K562 (cell line): Measurements from ENCODE around the gene CLCA2. TPM values are rescaled to one million over a fixed set of nuclear protein-coding genes. Genes with fewer than 3 reads are reported as not detected.
A peak's percentile ranks its signal among the peaks of the same experiment; 100 is the strongest.

Experiments used
- ATAC-seq: fragments of 200-7000 bp; cut with Tn5 transposase; 3 replicates; pipeline ENCODE4 v1.9.1; 2020; ENCODE audit warnings: moderate library complexity
- BruUV-seq: library from RNA; stranded (reverse); fragments of 400-500 nt; replicated peaks from 2 replicates; lab custom pipeline; 2021; lab: Mats Ljungman, UMichigan
- CTCF ChIA-PET: fragments of 300-600 bp; formaldehyde crosslinking; extraction: SDS; loops from one replicate; lab custom pipeline; 2021; ENCODE audit warnings: low intra/inter-chr PET ratio; lab: Yijun Ruan, JAX
- POLR2A ChIA-PET: fragments of 300-600, 350-650 bp; sonication (Branson Sonifier 250); formaldehyde crosslinking; extraction: SDS; loops from one replicate; lab custom pipeline; 2021; ENCODE audit warnings: antibody characterized with exemption, inconsistent platforms; lab: Yijun Ruan, JAX
- DNase-seq, 4 experiments: peaks; one replicate each; pipeline versions ENCODE4 v3.0.0 to v3.0.0-alpha.2; 2011 to 2018; ENCODE audit warnings: low spot score in 3 of 4, mixed read lengths in 3 of 4; ENCODE audit errors: extremely low read depth in 1 of 4
- FAIRE-seq: peaks from 2 replicates; lab custom pipeline; 2011; peaks lifted over from hg19 to GRCh38; lab: Jason Lieb, UNC
- H2AFZ ChIP-seq: 2 replicates; pipeline ENCODE4 v1.6.0; 2011; ENCODE audit warnings: low read depth, low read length, control low read depth, inconsistent platforms
- H3K27ac ChIP-seq: fragments of 200-600 bp; 3 replicates; pipeline ENCODE4 v1.8.0; 2011; ENCODE audit warnings: low read depth, mild to moderate bottlenecking, control low read depth, inconsistent platforms, low read length, moderate library complexity, mixed read lengths; ENCODE audit errors: extremely low read depth
- H3K27me3 ChIP-seq, 2 experiments: fragments of 300-600 bp in 1 of 2; 2 replicates in 1 of 2; 3 replicates in 1 of 2; pipeline versions ENCODE4 v1.6.0 to v1.8.0; 2011; ENCODE audit warnings: inconsistent platforms in 2 of 2, low read length in 2 of 2, mild to moderate bottlenecking in 1 of 2, mixed read lengths in 1 of 2, moderate library complexity in 1 of 2; ENCODE audit not compliant: control insufficient read depth in 2 of 2, insufficient read depth in 2 of 2
- H3K36me3 ChIP-seq: fragments of 300-600 bp; 3 replicates; pipeline ENCODE4 v1.8.0; 2011; ENCODE audit warnings: mild to moderate bottlenecking, low read length, inconsistent platforms; ENCODE audit not compliant: control insufficient read depth, insufficient read depth
- H3K4me1 ChIP-seq, 2 experiments: fragments of 200-600 bp in 1 of 2; replicated peaks in 1 of 2; 2 replicates in 1 of 2; 3 replicates in 1 of 2; pipeline versions ENCODE4 v1.5.1 to v1.8.0; 2011; ENCODE audit warnings: inconsistent platforms in 2 of 2, low read length in 2 of 2, mild to moderate bottlenecking in 1 of 2, mixed read lengths in 1 of 2, moderate library complexity in 1 of 2; ENCODE audit not compliant: control insufficient read depth in 2 of 2, insufficient read depth in 2 of 2
- H3K4me2 ChIP-seq: 2 replicates; pipeline ENCODE4 v1.6.1; 2011; ENCODE audit warnings: low read length, control low read depth, inconsistent platforms, mixed read lengths; ENCODE audit not compliant: insufficient read depth
- H3K4me3 ChIP-seq: fragments of 200-600 bp; sonication (generic), shearing (Covaris generic); 2 replicates; pipeline ENCODE4 v1.5.1; 2016; ENCODE audit warnings: control low read depth, inconsistent platforms
- H3K79me2 ChIP-seq: fragments of 200-600 bp; 3 replicates; pipeline ENCODE4 v1.8.0; 2011; ENCODE audit warnings: low read length, inconsistent platforms; ENCODE audit not compliant: control insufficient read depth, insufficient read depth
- H3K9ac ChIP-seq, 2 experiments: 2 replicates each; pipeline versions ENCODE4 v1.6.0 to v1.6.1; 2011; ENCODE audit warnings: low read depth in 2 of 2, low read length in 2 of 2, control low read depth in 1 of 2, inconsistent platforms in 1 of 2, mild to moderate bottlenecking in 1 of 2, mixed read lengths in 1 of 2; ENCODE audit not compliant: insufficient read depth in 1 of 2
- H3K9me1 ChIP-seq: one replicate; pipeline ENCODE4 v1.6.0; 2011; ENCODE audit warnings: inconsistent platforms, mild to moderate bottlenecking, low read length, moderate library complexity; ENCODE audit not compliant: control insufficient read depth, insufficient read depth
- H3K9me3 ChIP-seq: replicated peaks from 2 replicates; pipeline ENCODE4 v1.5.1; 2011; ENCODE audit warnings: low read depth, low read length, inconsistent platforms; ENCODE audit not compliant: control insufficient read depth, insufficient read depth
- H4K20me1 ChIP-seq: replicated peaks from 2 replicates; pipeline ENCODE4 v1.6.1; 2011; ENCODE audit warnings: low read length, inconsistent platforms, mixed read lengths; ENCODE audit not compliant: control insufficient read depth, insufficient read depth
- BRCA1 ChIP-seq, 2 experiments: fragments of 450-650 bp in 1 of 2; sonication (generic) in 1 of 2; formaldehyde crosslinking in 1 of 2; IDR thresholded peaks; 2 replicates each; pipeline versions ENCODE4 v1.5.0 to v1.6.1; 2017 to 2020; ENCODE audit warnings: mild to moderate bottlenecking in 1 of 2, missing genetic modification reagents in 1 of 2
- HDAC1 ChIP-seq, 2 experiments: fragments of 450-650 bp; IDR thresholded peaks; 2 replicates each; pipeline ENCODE4 v1.6.1; 2016 to 2017; ENCODE audit warnings: inconsistent platforms in 1 of 2, mild to moderate bottlenecking in 1 of 2, moderate library complexity in 1 of 2
- HEY1 ChIP-seq: fragments of 250-450 bp; sonication (Bioruptor Pico); IDR thresholded peaks from 2 replicates; pipeline ENCODE4 v1.5.0; 2020; ENCODE audit warnings: mild to moderate bottlenecking, moderate library complexity, borderline replicate concordance
- PCBP2 ChIP-seq: fragments of 200-400 bp; formaldehyde crosslinking; IDR thresholded peaks from 2 replicates; pipeline ENCODE4 v1.6.1; 2018; ENCODE audit warnings: low read length, low read depth, mild to moderate bottlenecking, moderate library complexity; ENCODE audit not compliant: poor library complexity, severe bottlenecking
- RCOR1 ChIP-seq, 2 experiments: IDR thresholded peaks; 2 replicates each; pipeline ENCODE4 v1.6.1; 2012; ENCODE audit warnings: low read depth in 2 of 2, low read length in 2 of 2, borderline replicate concordance in 1 of 2, improper control_type of control experiment in 1 of 2
- STAT5B ChIP-seq: fragments of 250-450 bp; sonication (Bioruptor Pico); IDR thresholded peaks from 2 replicates; pipeline ENCODE4 v1.8.0; 2021; ENCODE audit warnings: mild to moderate bottlenecking, inconsistent platforms
- WGBS: fragments of 100-300 bp; shearing (Covaris generic); methylation state at CpG from one replicate; pipeline ENCODE4 v1.1.6; 2016; ENCODE audit warnings: low coverage, mixed read lengths; ENCODE audit not compliant: insufficient coverage; ENCODE audit errors: missing lambda C conversion rate; 5-methylcytosine and 5-hydroxymethylcytosine counted together
- in situ Hi-C: fragments of 300-500 bp; cut with MboI; formaldehyde crosslinking; loops from 4 replicates; pipeline ENCODE4 v1.15.0; 2018; ENCODE audit warnings: inconsistent platforms, mixed read lengths
- intact Hi-C: fragments of 100-400 bp; cut with micrococcal nuclease; formaldehyde crosslinking; loops from 2 replicates; pipeline ENCODE4 v1.14.2; 2022
- polyA plus RNA-seq, 8 experiments: library from polyadenylated mRNA; depleted of rRNA in 4 of 8; stranded (reverse) in 5 of 8; unstranded in 3 of 8; fragments of >200 nt; fragmentation: Nextera tagmentation in 2 of 8; fragmentation: Illumina TruSeq in 1 of 8; extraction: Ambion mirVana in 2 of 8; extraction: Trizol in 1 of 8; gene quantifications; 2 replicates each; pipeline versions ENCODE4 v1.2.1 to v1.2.3, GENCODE V29; 2011 to 2014; ENCODE audit warnings: inconsistent platforms in 1 of 8, missing spikeins in 1 of 8
- total RNA-seq, 7 experiments: library from RNA; depleted of rRNA in 6 of 7; stranded (reverse); fragments of >200 nt in 6 of 7; fragmentation: Illumina TruSeq in 2 of 7; extraction: Trizol in 2 of 7; gene quantifications; 2 replicates each; pipeline versions ENCODE4 v1.2.1 to v1.2.3, GENCODE V29; 2011 to 2021; ENCODE audit warnings: low replicate concordance in 1 of 7
- TF ChIP-seq, protein P1 (sequence below): sonication (generic); formaldehyde crosslinking; IDR thresholded peaks from 2 replicates; pipeline ENCODE4 v1.5.0; 2020; ENCODE audit warnings: missing genetic modification reagents

The CLCA2 gene
- total and polyA plus RNA-seq, 9 of the 15 experiments (the other 6 are each of a cell fraction or from before 2014, with no cell fraction given), result 0.03 TPM; not detected in 8

DNA sequence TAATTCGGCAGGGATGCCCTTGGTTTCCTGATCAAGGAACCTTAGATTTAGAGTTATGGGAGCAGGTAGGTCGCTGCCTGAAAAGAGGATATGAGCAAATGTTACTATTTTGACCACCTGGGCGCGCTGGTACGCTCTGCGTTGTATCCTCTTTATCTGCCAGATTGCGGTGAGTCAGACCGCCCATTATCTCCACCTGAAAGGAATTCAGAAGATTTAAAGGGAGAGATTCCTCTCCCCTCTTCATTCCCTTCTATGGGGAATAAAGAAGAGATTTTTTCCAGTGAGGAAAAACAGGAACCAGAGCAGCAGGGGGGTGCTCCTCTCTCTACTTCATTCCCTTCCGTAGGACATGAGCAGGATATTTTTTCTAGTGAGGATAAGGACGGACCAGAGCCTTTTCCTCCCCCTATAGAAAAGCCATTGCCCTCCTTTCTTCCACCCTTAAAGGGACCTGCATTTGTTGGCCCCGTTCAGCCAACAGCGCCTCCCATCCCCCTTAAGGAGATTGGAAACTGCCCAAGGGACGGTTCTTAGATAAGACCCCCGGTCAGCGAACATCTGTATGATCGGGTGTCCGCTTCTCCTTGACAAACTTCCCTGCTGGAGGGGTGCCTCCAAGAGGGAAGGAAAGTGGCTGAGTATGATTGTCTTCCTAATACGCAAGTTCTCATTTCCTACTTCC is 78.9 kb downstream of the CLCA2 start (continued):
- TF ChIP-seq RCOR1 (IDR thresholded peaks at IDR 0.05; ENCODE audit: borderline replicate concordance in 1 of 2, low read depth in 2 of 2, low read length in 2 of 2) (0 out of 4 replicates have a peak, but pooled peaks of 1 of the 2 experiments have one; percentile 13), PCBP2 (no peak), BRCA1 (IDR thresholded peaks at IDR 0.05) (no peak), BRCA1 (CRISPR knock-in tag; IDR thresholded peaks at IDR 0.05) (no peak), HEY1 (CRISPR knock-in tag) (no peak), STAT5B (CRISPR knock-in tag) (no peak), HDAC1 (IDR thresholded peaks at IDR 0.05) (no peak)

GRCh38 chr1:86503406-86504136 is 79.6 kb downstream of the CLCA2 start:
- in situ Hi-C loops, result loop anchor here (10.0 kb wide), 1 partner anchor 109 kb away; the partner anchor contains the start of gene ODF2L
- no peaks in the 10 kb centered on the region for H3K79me2 ChIP-seq

More at GRCh38 chr1:86503406-86504136, 79.6 kb downstream of the CLCA2 start:
- H4K20me1 ChIP-seq, result no peaks in the 10 kb centered on the region
- 0 out of 2 replicates have a peak overlapping the region, but pooled peaks have one; percentile 33 for H3K4me2 ChIP-seq
- no peak overlapping the region for H3K4me3 ChIP-seq
- H2AFZ ChIP-seq, result peak overlapping the region; percentile 33; the same call in 1 of the 2 replicates
- no peaks in the 10 kb centered on the region; a peak in 1 of 5 replicates for H3K4me1 ChIP-seq
- FAIRE-seq, result no peak
- intact Hi-C loops, result loop anchor here (5.0 kb wide), 1 partner anchor 249 kb away; no protein-coding TSS in a partner anchor
- peaks cover 14 to 23% of the 10 kb centered on the region in 2 experiments; a peak in 3 of 5 replicates for H3K27me3 ChIP-seq
- no peak overlapping the region; a peak in 1 of 4 replicates for H3K9ac ChIP-seq
- CTCF ChIA-PET, result interaction anchor here (0.7 kb wide), 1 partner anchor 32 kb away, joined by 3 read pairs; no protein-coding TSS in a partner anchor
- TF ChIP-seq HDAC1 (IDR thresholded peaks at IDR 0.05), result no peak
- TF ChIP-seq, protein P1, sequence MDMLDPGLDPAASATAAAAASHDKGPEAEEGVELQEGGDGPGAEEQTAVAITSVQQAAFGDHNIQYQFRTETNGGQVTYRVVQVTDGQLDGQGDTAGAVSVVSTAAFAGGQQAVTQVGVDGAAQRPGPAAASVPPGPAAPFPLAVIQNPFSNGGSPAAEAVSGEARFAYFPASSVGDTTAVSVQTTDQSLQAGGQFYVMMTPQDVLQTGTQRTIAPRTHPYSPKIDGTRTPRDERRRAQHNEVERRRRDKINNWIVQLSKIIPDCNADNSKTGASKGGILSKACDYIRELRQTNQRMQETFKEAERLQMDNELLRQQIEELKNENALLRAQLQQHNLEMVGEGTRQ (CRISPR knock-in tag), result peak; percentile 3; the same call in 1 of the 2 replicates
- TF ChIP-seq, all 486 proteins: peak for 1
- H3K9me3 ChIP-seq, result no peaks in the 10 kb centered on the region; the same call in 1 of the 2 replicates
- WGBS, result 2% methylated on average over 18 of the region's 18 CpGs
- peak; percentile 51 for ATAC-seq
- no peaks in the 10 kb centered on the region for H3K36me3 ChIP-seq
- peak in 1 of 4 experiments; percentile 7 for DNase-seq
- H3K9me1 ChIP-seq, result no peaks in the 10 kb centered on the region
- POLR2A ChIA-PET, result interaction anchor here (1.5 kb wide), 1 partner anchor 201 kb away, joined by 5 read pairs; the partner anchor contains the start of gene SH3GLB1
- BruUV-seq, result no TSS peak
- H3K27ac ChIP-seq, result no peak overlapping the region
